Stimulated activated naive CD8-positive, alpha-beta T cell treated with anti-CD3 and anti-CD28 coated beads, Interleukin-15, Interleukin-2, amounts not matched to agents 100 ng/mL and 50 ng/mL, for 24 hours (primary cell): Measurements from ENCODE around the gene VPS37B.

Experiments
- H3K27ac Mint-ChIP-seq: one replicate; pipeline ENCODE4 v1.8.0; 2021; ENCODE audit warnings: mild to moderate bottlenecking, mixed read lengths
- H3K27me3 Mint-ChIP-seq: one replicate; pipeline ENCODE4 v1.8.0; 2021; ENCODE audit warnings: mixed read lengths
- H3K36me3 Mint-ChIP-seq: one replicate; pipeline ENCODE4 v1.8.0; 2021; ENCODE audit warnings: low read depth, mixed read lengths
- H3K4me1 Mint-ChIP-seq: one replicate; pipeline ENCODE4 v1.8.0; 2021; ENCODE audit warnings: low read depth, mixed read lengths
- H3K4me3 Mint-ChIP-seq: one replicate; pipeline ENCODE4 v1.8.0; 2021; ENCODE audit warnings: mild to moderate bottlenecking, mixed read lengths
- H3K9me3 Mint-ChIP-seq: one replicate; pipeline ENCODE4 v1.8.0; 2021; ENCODE audit warnings: mixed read lengths

The VPS37B gene

GRCh38 chr12:122839907-122840554, 55.9 kb downstream of the VPS37B start:
- H3K4me3 Mint-ChIP-seq: no peak overlapping the region
- H3K9me3 Mint-ChIP-seq: no peaks in the 10 kb centered on the region
- H3K27me3 Mint-ChIP-seq: no peaks in the 10 kb centered on the region
- H3K36me3 Mint-ChIP-seq: peaks cover 4% of the 10 kb centered on the region
- peaks cover 38% of the 10 kb centered on the region for H3K4me1 Mint-ChIP-seq
- peak overlapping the region; percentile 9 for H3K27ac Mint-ChIP-seq

GRCh38 chr12:122838841-122839240, 57.1 kb downstream of the VPS37B start:
- H3K4me1 Mint-ChIP-seq: peaks cover 48% of the 10 kb centered on the region

GRCh38 chr12:122837306-122838265, 58.3 kb downstream of the VPS37B start:
- Mint-ChIP-seq H3K36me3 (peaks cover 4% of the 10 kb centered on the region), H3K4me1 (peaks cover 48% of the 10 kb centered on the region), H3K9me3 (no peaks in the 10 kb centered on the region), H3K27me3 (peaks cover 8% of the 10 kb centered on the region), H3K4me3 (peak overlapping the region; percentile 94), H3K27ac (peak overlapping the region; percentile 89)

More at GRCh38 chr12:122838841-122839240, 57.1 kb downstream of the VPS37B start:
- Mint-ChIP-seq H3K27me3 (peaks cover 4% of the 10 kb centered on the region), H3K36me3 (peaks cover 4% of the 10 kb centered on the region), H3K4me3 (no peak overlapping the region), H3K9me3 (no peaks in the 10 kb centered on the region), H3K27ac (peak overlapping the region; percentile 14)

- H3K4me1 Mint-ChIP-seq: peaks cover 43% of the 10 kb centered on the region
- peak overlapping the region; percentile 89 for H3K27ac Mint-ChIP-seq
- H3K36me3 Mint-ChIP-seq: peaks cover 4% of the 10 kb centered on the region
- H3K27me3 Mint-ChIP-seq: peaks cover 8% of the 10 kb centered on the region
- H3K4me3 Mint-ChIP-seq: peak overlapping the region; percentile 94
- H3K9me3 Mint-ChIP-seq: no peaks in the 10 kb centered on the region
Observed at GRCh38 chr12:122836027-122836921, 59.6 kb downstream of the VPS37B start.

- Mint-ChIP-seq H3K36me3 (peaks cover 4% of the 10 kb centered on the region), H3K4me3 (no peak overlapping the region), H3K27ac (no peak overlapping the region), H3K27me3 (peaks cover 8% of the 10 kb centered on the region), H3K9me3 (no peaks in the 10 kb centered on the region), H3K4me1 (peaks cover 41% of the 10 kb centered on the region)
Observed at GRCh38 chr12:122835750-122836026, 60.2 kb downstream of the VPS37B start.

GRCh38 chr12:122834921-122835749, 60.8 kb downstream of the VPS37B start, which contains the start of gene HIP1R:
HIP1R (plus strand) TSS chr12:122835457; CDS start chr12:122835551, 94 bp downstream.
- Mint-ChIP-seq H3K4me1 (peaks cover 41% of the 10 kb centered on the region), H3K36me3 (peaks cover 4% of the 10 kb centered on the region), H3K27ac (peak within 1 kb of the TSS; percentile 89), H3K9me3 (no peaks in the 10 kb centered on the region), H3K27me3 (peaks cover 8% of the 10 kb centered on the region), H3K4me3 (peak within 1 kb of the TSS; percentile 94)

- Mint-ChIP-seq H3K4me1 (peaks cover 41% of the 10 kb centered on the region), H3K27me3 (peaks cover 8% of the 10 kb centered on the region), H3K9me3 (no peaks in the 10 kb centered on the region), H3K36me3 (peaks cover 4% of the 10 kb centered on the region), H3K4me3 (peak overlapping the region; percentile 89), H3K27ac (peak overlapping the region; percentile 85)
Observed at GRCh38 chr12:122834104-122834920, 61.6 kb downstream of the VPS37B start.

- Mint-ChIP-seq H3K4me3 (no peak overlapping the region), H3K36me3 (no peaks in the 10 kb centered on the region), H3K9me3 (no peaks in the 10 kb centered on the region), H3K27ac (no peak overlapping the region), H3K4me1 (peaks cover 13% of the 10 kb centered on the region), H3K27me3 (peaks cover 15% of the 10 kb centered on the region)
Observed at GRCh38 chr12:122830517-122831214, 65.3 kb downstream of the VPS37B start.

GRCh38 chr12:122827258-122827657, 68.7 kb downstream of the VPS37B start:
- H3K4me1 Mint-ChIP-seq: peaks cover 3% of the 10 kb centered on the region
- H3K9me3 Mint-ChIP-seq: no peaks in the 10 kb centered on the region
- H3K27ac Mint-ChIP-seq: no peak overlapping the region
- peaks cover 7% of the 10 kb centered on the region for H3K27me3 Mint-ChIP-seq
- no peaks in the 10 kb centered on the region for H3K36me3 Mint-ChIP-seq
- no peak overlapping the region for H3K4me3 Mint-ChIP-seq

GRCh38 chr12:122825773-122826724, 69.9 kb downstream of the VPS37B start:
- Mint-ChIP-seq H3K27ac (no peak overlapping the region), H3K36me3 (no peaks in the 10 kb centered on the region), H3K27me3 (peaks cover 7% of the 10 kb centered on the region), H3K4me3 (peak overlapping the region; percentile 16), H3K9me3 (no peaks in the 10 kb centered on the region), H3K4me1 (peaks cover 3% of the 10 kb centered on the region)

GRCh38 chr12:122823429-122823828, 72.5 kb downstream of the VPS37B start:
- Mint-ChIP-seq H3K27me3 (peaks cover 7% of the 10 kb centered on the region), H3K9me3 (no peaks in the 10 kb centered on the region), H3K36me3 (no peaks in the 10 kb centered on the region), H3K4me3 (no peak overlapping the region), H3K4me1 (peaks cover 3% of the 10 kb centered on the region), H3K27ac (no peak overlapping the region)

- Mint-ChIP-seq H3K4me1 (no peaks in the 10 kb centered on the region), H3K4me3 (no peak overlapping the region)
Observed at GRCh38 chr12:122820838-122821271, 75.1 kb downstream of the VPS37B start.

More at GRCh38 chr12:122820838-122821271, 75.1 kb downstream of the VPS37B start:
- no peak overlapping the region for H3K27ac Mint-ChIP-seq
- H3K27me3 Mint-ChIP-seq: no peaks in the 10 kb centered on the region
- H3K9me3 Mint-ChIP-seq: no peaks in the 10 kb centered on the region
- no peaks in the 10 kb centered on the region for H3K36me3 Mint-ChIP-seq
